NCI-H524 (cell line): ENCODE results near the gene PACC1.
A peak's percentile ranks its signal among the peaks of the same experiment; 100 is the strongest.
"Not testable (repeated sequence)": the region's sequence is repeated elsewhere in the genome, so short reads cannot be mapped to it uniquely, and the experiment has no call there.

Experiments
- DNase-seq, 2 experiments: peaks; one replicate each; lab custom pipeline; 2025; lab: John Stamatoyannopoulos, UW

PACC1 gene

GRCh38 chr1:212328248-212328647, 86.4 kb downstream of the PACC1 start:
- DNase-seq = no peak

- DNase-seq = no peak
These were observed 88.1 kb downstream of the PACC1 start for GRCh38 chr1:212326541-212326940.

GRCh38 chr1:212323066-212323465, 91.6 kb downstream of the PACC1 start:
- DNase-seq = no peak

DNA sequence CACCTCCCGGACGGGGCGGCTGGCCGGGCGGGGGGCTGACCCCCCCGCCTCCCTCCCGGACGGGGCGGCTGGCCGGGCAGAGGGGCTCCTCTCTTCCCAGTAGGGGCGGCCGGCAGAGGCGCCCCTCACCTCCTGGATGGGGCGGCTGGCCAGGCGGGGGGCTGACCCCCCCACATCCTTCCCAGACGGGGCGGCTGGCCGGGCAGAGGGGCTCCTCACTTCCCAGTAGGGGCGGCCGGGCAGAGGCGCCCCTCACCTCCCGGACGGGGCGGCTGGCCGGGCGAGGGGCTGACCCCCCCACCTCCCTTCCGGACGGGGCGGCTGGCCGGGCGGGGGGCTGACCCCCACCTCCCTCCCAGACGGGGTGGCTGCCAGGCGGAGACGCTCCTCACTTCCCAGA, 93.7 kb downstream of the PACC1 start:
- DNase-seq = not testable (repeated sequence)

GRCh38 chr1:212317916-212318315, 96.8 kb downstream of the PACC1 start:
- DNase-seq = no peak

GRCh38 chr1:212315907-212316306, 98.8 kb downstream of the PACC1 start:
- peak; percentile 18 to 22 for DNase-seq

GRCh38 chr1:212315184-212315583, 99.5 kb downstream of the PACC1 start:
- DNase-seq = no peak
